ENCODE data around the gene CGN.

Gene CGN

DNA sequence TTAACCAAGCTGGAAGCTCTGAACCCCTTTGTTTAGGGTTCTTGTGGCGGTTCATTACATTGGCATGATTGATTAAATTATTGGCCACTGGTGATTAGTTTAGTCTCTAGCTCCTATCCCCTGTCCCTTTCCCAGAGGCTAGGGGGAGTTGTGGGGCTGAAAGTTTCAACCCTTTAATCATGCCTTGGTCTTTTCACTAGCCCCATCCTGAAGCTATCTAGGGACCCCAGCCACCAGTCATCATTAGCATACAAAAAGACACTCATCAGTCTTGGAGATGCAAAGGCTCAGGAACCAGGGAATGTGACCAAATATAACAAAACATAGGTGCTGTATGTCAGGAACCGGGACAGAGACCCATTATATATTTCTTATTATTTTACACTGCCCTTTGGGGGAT, 66.0 kb downstream of the CGN start:
- DNase-seq = no peak

DNA sequence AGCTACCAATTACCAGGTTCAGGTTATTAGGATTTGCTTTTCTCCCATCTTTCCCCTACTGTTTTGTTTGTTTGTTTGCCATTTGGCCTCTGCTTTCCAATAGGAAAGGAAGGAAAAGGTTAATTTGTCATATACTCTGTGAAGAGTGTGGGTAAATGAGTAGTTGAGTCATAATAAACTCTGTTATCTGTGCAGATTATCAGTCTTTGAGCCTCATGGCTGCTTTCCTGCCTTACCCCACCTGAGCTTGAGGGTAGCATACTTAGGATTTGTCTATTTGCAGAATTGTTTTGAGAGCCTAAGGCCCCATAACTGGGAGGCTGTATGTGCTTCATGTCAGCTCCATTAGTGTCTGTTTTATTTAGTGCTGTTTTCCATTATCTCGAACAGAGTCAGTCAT, 67.8 kb downstream of the CGN start:
- in situ Hi-C loops (cut with HindIII; ENCODE audit: low pct_ligation_motif_present, low pct_unique_long_range_greater_than_20kb, low sequenced_read_pairs) = no loop called here
- DNase-seq = no peak

More for the DNA sequence above, 66.0 kb downstream of the CGN start:
- in situ Hi-C loops (cut with HindIII; ENCODE audit: low pct_ligation_motif_present, low pct_unique_long_range_greater_than_20kb, low sequenced_read_pairs) = no loop called here

DNA sequence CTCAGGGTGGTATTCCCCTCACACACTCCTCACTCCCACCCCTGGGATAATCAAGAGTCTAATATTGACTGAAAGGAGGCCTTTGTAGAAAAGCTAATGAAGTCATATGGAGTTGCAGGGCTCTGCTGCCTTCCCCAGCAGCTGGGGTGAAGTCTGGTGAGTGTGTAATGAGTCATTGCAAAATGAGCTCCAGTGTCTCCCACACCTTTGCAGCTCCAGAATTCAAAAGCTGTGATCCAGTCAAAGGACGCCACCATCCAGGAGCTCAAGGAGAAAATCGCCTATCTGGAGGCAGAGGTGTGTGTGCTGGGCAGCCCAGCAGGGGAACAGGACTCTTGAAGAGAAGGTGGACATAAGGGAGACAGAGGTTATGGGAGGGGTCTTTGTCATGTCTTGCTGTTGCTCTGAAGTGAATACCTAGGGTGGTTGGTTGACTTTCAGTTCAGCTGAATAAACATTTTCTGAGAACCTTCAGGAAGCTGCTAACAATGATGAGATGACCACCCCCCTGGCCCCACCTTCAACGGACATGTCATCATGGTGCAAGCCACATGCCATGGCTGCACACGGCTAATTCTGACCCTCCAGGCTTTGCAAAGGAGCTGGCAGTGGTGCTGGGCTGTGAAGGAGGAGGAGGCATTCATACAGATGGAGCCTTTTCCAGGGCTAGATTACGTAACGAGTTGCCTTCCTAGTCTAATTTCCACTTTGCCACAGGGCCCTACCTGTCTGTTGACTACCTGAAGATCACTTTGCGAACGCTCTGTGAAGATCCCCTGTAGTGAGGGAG, 68.4 kb downstream of the CGN start:
- in situ Hi-C loops (cut with HindIII; ENCODE audit: low pct_ligation_motif_present, low pct_unique_long_range_greater_than_20kb, low sequenced_read_pairs) = no loop called here
- no peak for DNase-seq

DNA sequence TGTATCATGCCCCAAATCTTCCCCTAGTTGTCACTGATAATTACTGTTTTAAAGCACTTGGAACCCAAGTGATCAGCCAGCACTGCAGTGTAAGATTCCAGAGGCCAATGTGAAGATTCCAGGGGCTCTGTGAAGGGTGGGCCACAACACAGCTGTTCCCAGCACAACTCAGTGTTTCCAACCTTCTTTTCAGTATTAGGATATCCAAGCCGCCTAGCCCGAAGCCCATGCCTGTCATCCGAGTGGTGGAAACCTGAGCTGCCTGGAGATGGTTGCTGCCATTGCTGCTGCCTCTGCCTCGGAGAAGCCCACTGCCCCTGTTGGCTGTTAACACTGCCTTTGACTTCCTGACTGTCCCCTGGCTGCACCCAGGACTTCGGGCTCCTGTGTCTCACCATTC, 70.3 kb downstream of the CGN start:
- in situ Hi-C loops (cut with HindIII; ENCODE audit: low pct_ligation_motif_present, low pct_unique_long_range_greater_than_20kb, low sequenced_read_pairs) = no loop called here

DNA sequence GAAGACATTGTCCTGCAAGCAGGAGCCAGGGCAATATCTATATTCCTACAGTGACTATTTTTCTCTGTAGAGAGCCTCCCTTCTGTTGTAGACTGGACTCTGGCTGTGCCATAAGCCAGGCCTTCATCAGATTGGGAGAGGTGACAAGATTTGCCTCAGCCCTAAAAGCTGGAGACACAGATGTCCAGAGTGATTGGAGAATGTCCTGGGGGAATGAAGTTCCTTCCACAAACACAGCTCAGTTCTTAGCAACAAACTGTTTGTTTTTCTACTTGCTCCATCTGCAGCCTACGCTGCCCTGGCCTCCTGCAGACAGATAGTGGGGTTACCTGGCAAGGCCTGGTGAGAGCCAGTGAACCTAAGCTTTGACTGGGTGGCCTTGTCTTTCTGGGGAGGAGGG, 70.7 kb downstream of the CGN start:
- in situ Hi-C loops (cut with HindIII; ENCODE audit: low pct_ligation_motif_present, low pct_unique_long_range_greater_than_20kb, low sequenced_read_pairs) = no loop called here
- DNase-seq = no peak

More for the DNA sequence above, 70.3 kb downstream of the CGN start:
- no peak for DNase-seq

DNA sequence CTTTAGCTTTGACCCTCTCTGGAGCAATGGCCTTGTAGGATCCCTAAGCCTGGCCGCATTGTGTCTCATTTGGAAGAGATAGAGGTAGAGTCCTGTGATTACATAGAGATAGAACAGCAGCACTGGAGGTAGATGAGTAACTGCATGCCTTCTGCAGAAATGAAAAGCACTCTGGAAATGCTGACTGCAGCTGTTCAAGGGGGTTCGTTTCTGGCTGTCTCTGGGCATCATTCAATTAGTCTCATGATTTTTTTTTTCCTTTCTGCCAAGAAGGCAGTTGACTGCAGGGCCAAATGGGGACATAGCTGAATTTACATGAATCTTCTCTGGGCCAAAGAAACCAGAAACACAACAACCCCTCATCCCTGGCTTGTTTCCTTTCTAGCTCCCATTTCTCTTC, 72.6 kb downstream of the CGN start:
- no peak for DNase-seq
- in situ Hi-C loops (cut with HindIII; ENCODE audit: low pct_ligation_motif_present, low pct_unique_long_range_greater_than_20kb, low sequenced_read_pairs) = no loop called here

DNA sequence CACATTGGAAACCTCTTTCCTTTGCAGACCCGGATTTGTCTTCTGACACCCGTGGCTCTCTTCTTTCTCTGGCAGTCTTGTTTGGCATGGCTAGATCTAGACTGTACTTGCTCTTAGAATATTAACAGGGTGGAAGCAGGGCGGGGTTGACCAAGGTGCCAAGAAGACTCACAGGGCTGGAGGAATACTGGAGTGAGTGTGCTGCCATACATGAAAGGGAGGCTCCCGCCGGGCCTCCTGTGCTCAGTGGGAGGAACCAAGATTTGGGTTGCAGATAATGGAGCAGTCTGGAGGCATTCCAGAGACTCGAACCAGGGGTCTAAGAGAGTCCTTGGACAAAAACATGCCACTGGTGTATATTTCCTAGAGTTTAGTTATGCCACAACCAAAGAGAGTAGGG, 73.1 kb downstream of the CGN start:
- in situ Hi-C loops (cut with HindIII; ENCODE audit: low pct_ligation_motif_present, low pct_unique_long_range_greater_than_20kb, low sequenced_read_pairs) = no loop called here
- DNase-seq = no peak

DNA sequence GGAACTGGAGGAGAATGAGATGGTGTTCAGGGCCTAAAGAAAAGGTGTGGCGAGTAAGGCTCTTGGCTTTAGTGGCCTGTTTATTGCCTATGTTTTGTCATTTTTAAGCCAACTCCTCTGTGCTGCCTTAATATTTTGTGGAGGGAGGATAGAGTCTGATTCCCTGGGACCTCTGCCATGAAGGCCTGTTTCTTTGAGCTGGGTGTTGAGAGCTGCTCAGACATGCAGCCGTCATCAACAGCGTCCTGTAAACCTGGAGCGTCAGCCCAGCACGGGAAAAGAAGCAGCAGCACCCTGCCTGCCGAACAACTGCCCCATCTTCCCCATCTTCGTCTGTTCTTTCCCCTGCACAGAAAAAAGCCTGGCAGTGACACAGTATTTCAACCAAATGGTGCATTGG, 73.6 kb downstream of the CGN start:
- in situ Hi-C loops (cut with HindIII; ENCODE audit: low pct_ligation_motif_present, low pct_unique_long_range_greater_than_20kb, low sequenced_read_pairs) = no loop called here
- no peak for DNase-seq

DNA sequence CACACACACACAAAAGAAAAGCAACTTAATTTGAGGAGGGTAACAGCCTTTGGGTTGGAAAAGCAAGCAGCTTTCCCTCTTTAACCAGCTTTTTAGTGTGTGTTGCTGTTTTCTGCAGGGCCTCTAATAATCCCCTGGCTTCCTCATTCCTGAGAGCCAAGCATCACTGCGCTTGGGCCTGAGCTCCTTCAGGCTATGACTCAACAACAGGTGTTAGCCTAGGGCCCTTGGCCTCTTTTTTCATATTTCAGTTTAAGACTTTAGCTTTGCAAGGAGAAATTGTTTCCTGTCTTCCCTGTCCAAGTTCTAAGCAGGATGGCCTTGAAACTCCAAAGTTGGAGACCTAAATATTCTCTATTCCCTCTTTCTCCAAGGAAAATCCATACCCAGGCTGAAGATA, 74.4 kb downstream of the CGN start:
- in situ Hi-C loops (cut with HindIII; ENCODE audit: low pct_ligation_motif_present, low pct_unique_long_range_greater_than_20kb, low sequenced_read_pairs) = no loop called here
- peak; percentile 85 for DNase-seq

Data from ACHN (cell line).